SKM-1 treated with dmso at 0.1 percent for 144 hours (cell line): ENCODE measurements around the gene JAZF1.

ENCODE experiments used
- DNase-seq: peaks from one replicate; lab custom pipeline; 2025; ENCODE audit not compliant: unreplicated experiment; lab: John Stamatoyannopoulos, UW

Gene JAZF1

GRCh38 chr7:28108747-28109146 is 71.8 kb downstream of the JAZF1 start:
- no peak for DNase-seq

- DNase-seq = no peak
These were observed 72.6 kb downstream of the JAZF1 start for GRCh38 chr7:28107960-28108359.

- no peak for DNase-seq
These were observed 74.2 kb downstream of the JAZF1 start for GRCh38 chr7:28106321-28106829.

GRCh38 chr7:28105234-28105633 is 75.4 kb downstream of the JAZF1 start:
- no peak for DNase-seq

- DNase-seq = no peak
These were observed 75.8 kb downstream of the JAZF1 start for GRCh38 chr7:28104811-28105210.

- no peak for DNase-seq
These were observed 76.5 kb downstream of the JAZF1 start for GRCh38 chr7:28104041-28104541.

- DNase-seq = no peak
These were observed 77.8 kb downstream of the JAZF1 start for GRCh38 chr7:28102797-28103196.

GRCh38 chr7:28096713-28097112 is 83.9 kb downstream of the JAZF1 start:
- DNase-seq = peak; percentile 59

GRCh38 chr7:28095231-28095630 is 85.4 kb downstream of the JAZF1 start:
- no peak for DNase-seq

- peak; percentile 49 for DNase-seq
These were observed 86.9 kb downstream of the JAZF1 start for GRCh38 chr7:28093623-28094232.

- no peak for DNase-seq
These were observed 89.4 kb downstream of the JAZF1 start for GRCh38 chr7:28091190-28091589.

- no peak for DNase-seq
These were observed 91.5 kb downstream of the JAZF1 start for GRCh38 chr7:28088901-28089714.

- DNase-seq = peak; percentile 86
These were observed 92.6 kb downstream of the JAZF1 start for GRCh38 chr7:28088032-28088431.

- no peak for DNase-seq
These were observed 94.4 kb downstream of the JAZF1 start for GRCh38 chr7:28086198-28086597.

- no peak for DNase-seq
These were observed 96.3 kb downstream of the JAZF1 start for GRCh38 chr7:28083998-28084985.

- DNase-seq = peak; percentile 82
These were observed 97.2 kb downstream of the JAZF1 start for GRCh38 chr7:28083164-28083997.

GRCh38 chr7:28082071-28082470 is 98.5 kb downstream of the JAZF1 start:
- DNase-seq = no peak

GRCh38 chr7:28081016-28081415 is 99.6 kb downstream of the JAZF1 start:
- peak; percentile 40 for DNase-seq

- DNase-seq = peak; percentile 31
These were observed 102.3 kb downstream of the JAZF1 start for GRCh38 chr7:28078036-28078901.
